H1 (cell line): ENCODE results near the gene CSH1. TPM values are rescaled to one million over a fixed set of nuclear protein-coding genes. Genes with fewer than 3 reads are reported as not detected.

Experiments
- CTCF ChIA-PET: fragments of 300-600 bp; sonication (Branson Sonifier 250); formaldehyde crosslinking; loops from one replicate; lab custom pipeline; 2021; ENCODE audit not compliant: partially characterized antibody; lab: Charles Lee
- POLR2A ChIA-PET: fragments of 300-600 bp; sonication (Branson Sonifier 250); formaldehyde crosslinking; loops from one replicate; lab custom pipeline; 2021; ENCODE audit warnings: inconsistent platforms; ENCODE audit not compliant: partially characterized antibody; lab: Charles Lee
- DNase-seq, 2 experiments: peaks; one replicate each; pipeline versions ENCODE4 v3.0.0 to v3.0.0-alpha.2; 2010 to 2022; ENCODE audit warnings: low spot score in 2 of 2, low read depth in 1 of 2, mixed read lengths in 1 of 2
- FAIRE-seq: peaks from 2 replicates; lab custom pipeline; 2011; peaks lifted over from hg19 to GRCh38; lab: Jason Lieb, UNC
- H2AFZ ChIP-seq: 2 replicates; pipeline ENCODE4 v1.8.1; 2012; ENCODE audit warnings: low read length, inconsistent platforms
- H2AK5ac ChIP-seq: 2 replicates; pipeline ENCODE4 v1.6.1; 2013; ENCODE audit warnings: low read depth, low read length
- H2BK120ac ChIP-seq: replicated peaks from 2 replicates; pipeline ENCODE3; 2013; ENCODE audit warnings: low read depth, low read length, inconsistent platforms
- H2BK12ac ChIP-seq: 2 replicates; pipeline ENCODE4 v1.6.1; 2013; ENCODE audit warnings: low read depth, low read length
- H2BK15ac ChIP-seq: 2 replicates; pipeline ENCODE4 v1.6.1; 2013; ENCODE audit warnings: low read length
- H2BK20ac ChIP-seq: 2 replicates; pipeline ENCODE4 v1.6.1; 2013; ENCODE audit warnings: low read length
- H2BK5ac ChIP-seq: 2 replicates; pipeline ENCODE4 v1.6.1; 2013; ENCODE audit warnings: low read depth, low read length
- H3K14ac ChIP-seq: 2 replicates; pipeline ENCODE4 v1.6.1; 2013; ENCODE audit warnings: inconsistent platforms; ENCODE audit not compliant: insufficient read length
- H3K18ac ChIP-seq: 2 replicates; pipeline ENCODE4 v1.6.1; 2013; ENCODE audit warnings: low read length; ENCODE audit errors: extremely low read depth
- H3K23ac ChIP-seq: 2 replicates; pipeline ENCODE4 v1.6.1; 2013; ENCODE audit warnings: inconsistent platforms; ENCODE audit not compliant: insufficient read length
- H3K23me2 ChIP-seq: 2 replicates; pipeline ENCODE4 v1.6.1; 2013; ENCODE audit warnings: low read depth, low read length
- H3K27ac ChIP-seq: 2 replicates; pipeline ENCODE4 v1.6.1; 2011; ENCODE audit warnings: low read depth, low read length, inconsistent platforms
- H3K27me3 ChIP-seq, 4 experiments: replicated peaks in 1 of 4; 1 replicate in 1 of 4; 2 replicates in 3 of 4; pipeline versions ENCODE4 v1.6.1 to v1.8.1; 2011 to 2013; ENCODE audit warnings: low read length in 3 of 4, mild to moderate bottlenecking in 3 of 4, inconsistent platforms in 2 of 4, mixed read lengths in 2 of 4, moderate library complexity in 1 of 4; ENCODE audit not compliant: control insufficient read depth in 3 of 4, insufficient read depth in 3 of 4; ENCODE audit errors: extremely low read depth in 1 of 4
- H3K36me3 ChIP-seq, 4 experiments: 2 replicates each; pipeline versions ENCODE4 v1.6.1 to v1.8.1; 2011 to 2013; ENCODE audit warnings: mild to moderate bottlenecking in 4 of 4, low read length in 3 of 4, moderate library complexity in 2 of 4, control low read depth in 1 of 4, inconsistent platforms in 1 of 4; ENCODE audit not compliant: insufficient read depth in 4 of 4, control insufficient read depth in 2 of 4
- H3K4ac ChIP-seq: replicated peaks from 2 replicates; pipeline ENCODE3; 2013; ENCODE audit warnings: low read length, low read depth, mixed read lengths, inconsistent platforms; ENCODE audit not compliant: insufficient read length
- H3K4me1 ChIP-seq, 4 experiments: replicated peaks in 1 of 4; 1 replicate in 1 of 4; 2 replicates in 3 of 4; pipeline versions ENCODE4 v1.6.1 to v1.8.1; 2011 to 2013; ENCODE audit warnings: low read length in 3 of 4, inconsistent platforms in 2 of 4, mixed read lengths in 1 of 4; ENCODE audit not compliant: insufficient read depth in 4 of 4, control insufficient read depth in 3 of 4
- H3K4me2 ChIP-seq, 2 experiments: 2 replicates each; pipeline versions ENCODE4 v1.6.1 to v1.8.1; 2011 to 2013; ENCODE audit warnings: low read depth in 2 of 2, low read length in 2 of 2, control low read depth in 1 of 2, inconsistent platforms in 1 of 2, mild to moderate bottlenecking in 1 of 2; ENCODE audit not compliant: insufficient read depth in 1 of 2
- H3K4me3 ChIP-seq, 4 experiments: fragments of 200-600, 300-600 bp in 1 of 4; sonication (generic), shearing (Covaris generic), sonication (Bioruptor Twin) in 1 of 4; 2 replicates each; pipeline versions ENCODE4 v1.5.1 to v1.8.1; 2011 to 2016; ENCODE audit warnings: low read length in 4 of 4, low read depth in 3 of 4, control low read depth in 2 of 4, inconsistent platforms in 2 of 4, mild to moderate bottlenecking in 2 of 4, mixed read lengths in 1 of 4, moderate library complexity in 1 of 4; ENCODE audit not compliant: insufficient read depth in 2 of 4; ENCODE audit errors: extremely low read depth in 1 of 4
- H3K56ac ChIP-seq: replicated peaks from 2 replicates; pipeline ENCODE3; 2013; ENCODE audit warnings: low read depth, mild to moderate bottlenecking, mixed read lengths, low read length, inconsistent platforms; ENCODE audit not compliant: insufficient read length
- H3K79me1 ChIP-seq: 2 replicates; pipeline ENCODE4 v1.6.1; 2013; ENCODE audit warnings: low read depth, low read length, control low read depth
- H3K79me2 ChIP-seq, 2 experiments: 2 replicates each; pipeline versions ENCODE4 v1.6.1 to v1.8.1; 2012 to 2013; ENCODE audit warnings: low read length in 2 of 2, mild to moderate bottlenecking in 2 of 2, inconsistent platforms in 1 of 2; ENCODE audit not compliant: insufficient read depth in 2 of 2, control insufficient read depth in 1 of 2
- H3K9ac ChIP-seq, 4 experiments: replicated peaks in 1 of 4; 1 replicate in 1 of 4; 2 replicates in 3 of 4; pipeline versions ENCODE4 v1.6.1 to v1.8.1; 2011 to 2013; ENCODE audit warnings: low read depth in 3 of 4, low read length in 3 of 4, control low read depth in 2 of 4, mild to moderate bottlenecking in 2 of 4, moderate library complexity in 2 of 4, inconsistent platforms in 1 of 4; ENCODE audit errors: extremely low read depth in 1 of 4
- H3K9me3 ChIP-seq, 2 experiments: 2 replicates each; pipeline versions ENCODE4 v1.6.1 to v1.8.1; 2012 to 2013; ENCODE audit warnings: mild to moderate bottlenecking in 2 of 2, moderate library complexity in 2 of 2, control low read depth in 1 of 2, inconsistent platforms in 1 of 2, low read depth in 1 of 2, low read length in 1 of 2, mixed read lengths in 1 of 2; ENCODE audit not compliant: insufficient read depth in 2 of 2
- H4K20me1 ChIP-seq, 2 experiments: replicated peaks in 1 of 2; 2 replicates each; pipeline versions ENCODE3 to v1.8.1; 2011 to 2013; ENCODE audit warnings: inconsistent platforms in 2 of 2, low read length in 2 of 2, mild to moderate bottlenecking in 1 of 2; ENCODE audit not compliant: insufficient read depth in 2 of 2, control insufficient read depth in 1 of 2
- H4K5ac ChIP-seq: 2 replicates; pipeline ENCODE4 v1.6.1; 2013; ENCODE audit warnings: low read length, low read depth, mixed read lengths, inconsistent platforms; ENCODE audit not compliant: insufficient read length
- H4K8ac ChIP-seq: 2 replicates; pipeline ENCODE4 v1.8.0; 2013; ENCODE audit warnings: mild to moderate bottlenecking, moderate library complexity, low read length, inconsistent platforms; ENCODE audit not compliant: insufficient read depth; ENCODE audit errors: extremely low read depth
- H4K91ac ChIP-seq: replicated peaks from 2 replicates; pipeline ENCODE3; 2013; ENCODE audit warnings: low read length, mixed read lengths, inconsistent platforms; ENCODE audit not compliant: insufficient read length
- KDM1A ChIP-seq: fragments of 200-600, 300-600 bp; sonication (generic); IDR thresholded peaks from 2 replicates; pipeline ENCODE4 v1.7.1; 2016; ENCODE audit warnings: mild to moderate bottlenecking, low read length, borderline replicate concordance
- NRF1 ChIP-seq: IDR thresholded peaks from 2 replicates; pipeline ENCODE4 v1.6.1; 2011; ENCODE audit warnings: mild to moderate bottlenecking, low read depth, low read length, improper control_type of control experiment
- WGBS, 2 experiments: shearing (Covaris generic) in 1 of 2; methylation state at CpG; one replicate each; pipeline versions ENCODE4 v1.1.6 to v1.1.7; 2013 to 2015; ENCODE audit warnings: low lambda C conversion rate in 2 of 2, mixed read lengths in 2 of 2, inconsistent platforms in 1 of 2, low coverage in 1 of 2, missing lambda C conversion rate in 1 of 2; ENCODE audit not compliant: insufficient replicate concordance in 2 of 2, insufficient coverage in 1 of 2, insufficient read length in 1 of 2; ENCODE audit errors: extremely low coverage in 1 of 2, missing lambda C conversion rate in 1 of 2; 5-methylcytosine and 5-hydroxymethylcytosine counted together
- polyA plus RNA-seq, 7 experiments: library from polyadenylated mRNA; depleted of rRNA in 3 of 7; stranded (reverse) in 5 of 7; unstranded in 2 of 7; fragments of >200 nt in 5 of 7; fragments of 200-250 nt in 2 of 7; gene quantifications; 1 replicate in 5 of 7; 2 replicates in 1 of 7; 4 replicates in 1 of 7; pipeline versions ENCODE4 v1.2.1 to v1.2.3, GENCODE V29; 2011 to 2013; ENCODE audit warnings: missing spikeins in 2 of 7, mixed read lengths in 2 of 7
- total RNA-seq: library from RNA; stranded (reverse); fragmentation: NEBNext Ultra II Directional; extraction: Animal tissue kit (Norgen Biotek cat#: 25700); gene quantifications from 2 replicates; pipeline ENCODE4 v1.2.1, GENCODE V29; 2021

CSH1 gene
- total and polyA plus RNA-seq, 2 of the 8 experiments (the other 6 are each of a cell fraction or from before 2014, with no cell fraction given) = 0.12 TPM; not detected in 1

DNA sequence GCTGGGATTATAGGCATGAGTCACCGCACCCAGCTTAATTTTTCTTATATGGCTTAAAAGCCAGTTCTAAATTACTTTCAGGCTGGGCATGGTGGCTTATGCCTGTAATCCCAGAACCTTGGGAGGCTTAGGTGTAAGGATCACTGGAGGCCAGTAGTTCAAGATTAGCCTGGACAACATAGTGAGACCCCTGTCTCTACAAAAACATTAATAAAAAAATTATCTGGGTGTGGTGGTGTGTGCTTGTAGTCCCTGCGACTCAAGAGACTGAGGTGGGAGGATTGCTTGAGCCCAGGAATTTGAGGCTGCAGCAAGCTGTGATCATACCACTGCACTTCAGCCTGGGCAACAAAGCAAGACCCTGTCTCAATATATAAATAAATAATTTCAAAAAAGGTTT is 43.1 kb downstream of the CSH1 start:
- H3K9ac ChIP-seq = no peak overlapping the region
- DNase-seq = no peak
- CTCF ChIA-PET = interaction anchor here (0.6 to 5.0 kb wide), 3 partner anchors 13 to 93 kb away, joined by 3 to 47 read pairs (median 4); no protein-coding TSS in a partner anchor

More for the DNA sequence above, 43.1 kb downstream of the CSH1 start:
- peaks cover 2% of the 10 kb centered on the region for H3K23me2 ChIP-seq
- H3K79me1 ChIP-seq = no peaks in the 10 kb centered on the region
- H3K23ac ChIP-seq = no peak overlapping the region
- no peak overlapping the region for H2AK5ac ChIP-seq
- H3K4me2 ChIP-seq = no peak overlapping the region
- H3K9me3 ChIP-seq = peaks cover under 1 to 7% of the 10 kb centered on the region in 2 experiments; a peak in 3 of 4 replicates
- H3K56ac ChIP-seq = no peak overlapping the region
- POLR2A ChIA-PET = interaction anchor here (0.8 to 1.3 kb wide), 3 partner anchors 10 to 27 kb away, joined by 3 to 4 read pairs (median 3); partner anchors contain the start of gene PSMC5
- 88% methylated on average over 2 of the region's 2 CpGs; no CpG with 5 or more reads in 1 of the 2 experiments for WGBS, 2 experiments
- H4K91ac ChIP-seq = no peak overlapping the region
- no peak overlapping the region for H2BK15ac ChIP-seq
- H3K36me3 ChIP-seq = no peaks in the 10 kb centered on the region
- no peak overlapping the region for H4K5ac ChIP-seq
- H2BK20ac ChIP-seq = no peak overlapping the region
- H3K27ac ChIP-seq = no peak overlapping the region
- H3K79me2 ChIP-seq = no peaks in the 10 kb centered on the region
- no peak overlapping the region for H2BK12ac ChIP-seq
- H3K4me3 ChIP-seq = no peak overlapping the region
- no peaks in the 10 kb centered on the region for H3K4me1 ChIP-seq
- H2AFZ ChIP-seq = no peak overlapping the region
- FAIRE-seq = no peak
- no peak overlapping the region for H2BK120ac ChIP-seq
- H4K20me1 ChIP-seq = no peaks in the 10 kb centered on the region
- TF ChIP-seq NRF1 (no peak), KDM1A (no peak)
- H3K18ac ChIP-seq = no peak overlapping the region
- H4K8ac ChIP-seq = no peak overlapping the region
- no peak overlapping the region for H3K14ac ChIP-seq
- peaks cover 0 to 11% (median 9%) of the 10 kb centered on the region in 4 experiments; a peak in 5 of 7 replicates for H3K27me3 ChIP-seq
- no peak overlapping the region for H2BK5ac ChIP-seq
- H3K4ac ChIP-seq = no peak overlapping the region
